Fibroblast of lung (primary cell): Measurements from ENCODE around the gene CD68.

Source experiments
- EZH2 ChIP-seq: IDR thresholded peaks from 2 replicates; pipeline ENCODE4 v1.5.1; 2012; ENCODE audit warnings: low read length, control low read depth, mild to moderate bottlenecking; ENCODE audit errors: missing control alignments
- TF ChIP-seq, protein P1 (sequence below), 2 donors: IDR thresholded peaks in 1 of 2; conservative IDR thresholded peaks in 1 of 2; 1 replicate in 1 of 2; 2 replicates in 1 of 2; pipeline ENCODE4 v1.5.1; 2011 to 2012; ENCODE audit warnings: low read length in 2 of 2, control low read depth in 1 of 2, inconsistent platforms in 1 of 2, low read depth in 1 of 2, mild to moderate bottlenecking in 1 of 2

DNA sequence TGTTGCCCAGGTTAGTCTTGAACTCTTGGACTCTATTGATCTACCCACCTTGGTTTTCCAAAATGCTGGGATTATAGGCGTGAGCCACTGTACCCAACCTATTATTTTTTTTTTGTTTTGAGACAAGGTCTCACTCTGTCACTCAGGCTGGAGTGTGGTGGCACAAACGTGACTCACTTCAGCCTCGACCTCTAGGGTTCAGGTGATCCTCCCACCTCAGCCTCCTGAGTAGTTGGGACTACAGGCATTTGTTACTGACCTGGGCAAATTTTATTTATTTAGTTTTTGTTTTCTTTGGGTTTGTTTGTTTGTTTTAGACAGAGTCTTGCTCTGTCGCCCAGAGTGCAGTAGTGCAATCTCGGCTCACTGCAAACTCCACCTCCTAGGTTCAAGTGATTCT is 44.2 kb downstream of the CD68 start:
- TF ChIP-seq, protein P1, sequence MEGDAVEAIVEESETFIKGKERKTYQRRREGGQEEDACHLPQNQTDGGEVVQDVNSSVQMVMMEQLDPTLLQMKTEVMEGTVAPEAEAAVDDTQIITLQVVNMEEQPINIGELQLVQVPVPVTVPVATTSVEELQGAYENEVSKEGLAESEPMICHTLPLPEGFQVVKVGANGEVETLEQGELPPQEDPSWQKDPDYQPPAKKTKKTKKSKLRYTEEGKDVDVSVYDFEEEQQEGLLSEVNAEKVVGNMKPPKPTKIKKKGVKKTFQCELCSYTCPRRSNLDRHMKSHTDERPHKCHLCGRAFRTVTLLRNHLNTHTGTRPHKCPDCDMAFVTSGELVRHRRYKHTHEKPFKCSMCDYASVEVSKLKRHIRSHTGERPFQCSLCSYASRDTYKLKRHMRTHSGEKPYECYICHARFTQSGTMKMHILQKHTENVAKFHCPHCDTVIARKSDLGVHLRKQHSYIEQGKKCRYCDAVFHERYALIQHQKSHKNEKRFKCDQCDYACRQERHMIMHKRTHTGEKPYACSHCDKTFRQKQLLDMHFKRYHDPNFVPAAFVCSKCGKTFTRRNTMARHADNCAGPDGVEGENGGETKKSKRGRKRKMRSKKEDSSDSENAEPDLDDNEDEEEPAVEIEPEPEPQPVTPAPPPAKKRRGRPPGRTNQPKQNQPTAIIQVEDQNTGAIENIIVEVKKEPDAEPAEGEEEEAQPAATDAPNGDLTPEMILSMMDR (conservative IDR thresholded peaks at IDR 0.05 in 1 of 2, IDR thresholded peaks at IDR 0.05 in 1 of 2; ENCODE audit: low read depth in 1 of 2, low read length in 2 of 2) = no peak
- no peak for TF ChIP-seq EZH2
